Measurements from ENCODE around the gene CSTF2T.
A peak's percentile ranks its signal among the peaks of the same experiment; 100 is the strongest.

CSTF2T gene, protein sequence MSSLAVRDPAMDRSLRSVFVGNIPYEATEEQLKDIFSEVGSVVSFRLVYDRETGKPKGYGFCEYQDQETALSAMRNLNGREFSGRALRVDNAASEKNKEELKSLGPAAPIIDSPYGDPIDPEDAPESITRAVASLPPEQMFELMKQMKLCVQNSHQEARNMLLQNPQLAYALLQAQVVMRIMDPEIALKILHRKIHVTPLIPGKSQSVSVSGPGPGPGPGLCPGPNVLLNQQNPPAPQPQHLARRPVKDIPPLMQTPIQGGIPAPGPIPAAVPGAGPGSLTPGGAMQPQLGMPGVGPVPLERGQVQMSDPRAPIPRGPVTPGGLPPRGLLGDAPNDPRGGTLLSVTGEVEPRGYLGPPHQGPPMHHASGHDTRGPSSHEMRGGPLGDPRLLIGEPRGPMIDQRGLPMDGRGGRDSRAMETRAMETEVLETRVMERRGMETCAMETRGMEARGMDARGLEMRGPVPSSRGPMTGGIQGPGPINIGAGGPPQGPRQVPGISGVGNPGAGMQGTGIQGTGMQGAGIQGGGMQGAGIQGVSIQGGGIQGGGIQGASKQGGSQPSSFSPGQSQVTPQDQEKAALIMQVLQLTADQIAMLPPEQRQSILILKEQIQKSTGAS

GRCh38 chr10:51699475-51700227, at the start of gene CSTF2T:
CSTF2T (minus strand) TSS chr10:51699595; CDS start chr10:51699549, 46 bp downstream.
- peak; percentile 71 for DNase-seq

DNA sequence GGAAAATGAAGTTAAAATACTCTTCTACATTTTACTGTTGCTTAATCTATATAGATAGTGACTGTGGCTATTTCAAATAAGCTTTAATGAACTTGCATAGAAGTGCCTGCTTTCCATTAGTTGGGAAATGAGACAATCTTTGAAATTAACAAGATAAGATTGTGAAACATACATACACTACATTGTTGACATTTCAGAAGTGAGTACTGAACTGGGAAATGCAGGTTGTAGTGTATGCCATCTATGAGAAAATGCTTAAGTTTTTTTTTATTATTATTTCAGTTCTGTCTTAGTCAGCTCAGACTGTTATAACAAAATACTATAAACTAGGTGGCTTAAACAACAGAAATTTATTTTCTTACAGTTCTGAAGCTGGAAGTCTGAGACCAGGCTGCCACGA, 49.6 kb upstream of the CSTF2T start:
- no peak for DNase-seq

- DNase-seq = no peak
These were observed 47.8 kb upstream of the CSTF2T start for GRCh38 chr10:51747216-51747615.

GRCh38 chr10:51745397-51745796, 46.0 kb upstream of the CSTF2T start:
- no peak for DNase-seq

DNA sequence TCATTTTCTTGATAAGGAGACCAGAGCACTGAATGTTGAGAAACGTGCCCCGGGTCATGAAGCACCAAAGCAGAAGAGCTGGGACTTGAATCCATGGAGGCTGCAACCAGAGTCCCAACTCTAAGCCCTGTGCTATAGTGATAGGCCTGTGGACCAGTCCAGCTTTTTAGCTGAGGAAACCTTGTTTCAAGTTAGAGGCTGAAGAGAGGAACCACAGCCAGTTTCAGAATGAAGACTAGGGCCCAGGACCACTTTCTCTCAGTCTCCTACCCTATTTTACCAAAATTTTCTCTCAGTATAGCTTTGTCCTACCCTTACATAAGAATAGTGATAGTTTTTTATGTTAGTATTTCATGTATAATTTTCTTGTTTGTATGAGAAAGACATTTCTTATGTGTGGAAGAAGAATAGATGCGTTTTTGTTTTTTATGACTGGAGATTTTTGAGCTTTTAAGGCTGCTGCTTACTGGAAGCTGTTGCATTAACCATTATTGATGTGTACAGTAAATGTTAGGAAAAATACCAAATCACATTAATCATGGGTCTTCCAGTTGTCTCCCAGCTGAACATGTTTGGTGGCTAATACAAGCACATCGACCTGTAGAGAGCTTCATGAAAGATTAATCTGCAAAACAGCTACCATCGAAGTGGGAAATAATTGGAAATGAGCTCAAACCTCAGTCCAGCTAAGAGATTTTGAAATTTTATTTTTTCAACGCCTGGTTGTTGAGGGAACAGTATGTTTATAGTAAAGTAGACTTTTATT, 45.0 kb upstream of the CSTF2T start:
- no peak for DNase-seq

GRCh38 chr10:51743146-51743545, 43.8 kb upstream of the CSTF2T start:
- no peak for DNase-seq

DNA sequence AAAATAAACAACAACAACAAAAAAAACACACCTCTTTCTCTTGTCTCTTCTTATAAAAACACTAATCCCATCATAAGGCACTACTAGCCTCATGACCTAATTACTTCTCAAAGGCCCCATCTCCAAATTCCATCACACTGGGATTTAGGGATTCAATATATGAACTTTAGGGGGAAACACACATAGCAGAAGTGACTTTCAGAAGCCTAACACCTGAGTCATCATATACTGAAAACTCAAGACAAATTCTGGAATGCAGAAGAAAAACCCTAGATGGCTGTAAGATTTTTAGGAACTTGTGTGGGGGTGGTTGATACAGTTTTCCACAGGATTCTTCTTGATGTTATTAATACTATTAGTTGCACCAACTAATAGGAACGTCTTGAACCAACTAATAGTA, 33.7 kb upstream of the CSTF2T start:
- DNase-seq = no peak

DNA sequence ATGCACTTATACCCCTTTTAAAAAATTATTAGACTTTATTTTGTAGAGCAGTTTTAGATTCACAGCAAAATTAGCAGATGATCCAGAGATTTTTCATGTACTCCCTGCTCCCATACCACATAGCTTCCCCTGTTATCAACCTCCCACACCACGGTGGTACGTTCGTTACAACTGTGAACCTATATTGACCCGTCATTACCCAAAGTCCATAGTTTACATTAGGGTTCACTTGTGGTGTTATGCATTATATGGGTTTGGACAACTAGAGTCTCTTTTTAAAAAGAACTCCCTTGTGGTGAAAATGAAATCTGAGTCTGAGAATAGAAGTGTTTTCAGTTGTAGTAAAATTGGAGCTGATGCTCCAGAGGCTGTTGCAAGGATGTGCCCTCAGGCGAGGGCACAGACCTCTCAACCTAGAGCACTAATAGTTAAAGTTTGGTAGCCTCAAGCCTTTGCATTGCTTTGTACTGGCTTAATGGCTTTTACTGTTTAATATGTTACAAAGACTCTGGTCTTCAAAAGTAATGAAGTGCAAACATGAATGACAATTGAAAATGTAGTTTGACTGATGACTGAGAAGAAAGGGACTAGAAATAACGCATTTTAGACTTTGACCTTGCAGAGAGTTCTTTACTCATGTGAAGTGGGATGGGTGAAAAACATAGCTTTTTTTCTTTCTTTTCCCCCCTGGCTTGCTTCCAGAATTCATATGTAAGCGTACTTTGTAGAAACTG, 30.6 kb upstream of the CSTF2T start:
- no peak for DNase-seq

GRCh38 chr10:51724038-51724437, 24.6 kb upstream of the CSTF2T start:
- DNase-seq = no peak

DNA sequence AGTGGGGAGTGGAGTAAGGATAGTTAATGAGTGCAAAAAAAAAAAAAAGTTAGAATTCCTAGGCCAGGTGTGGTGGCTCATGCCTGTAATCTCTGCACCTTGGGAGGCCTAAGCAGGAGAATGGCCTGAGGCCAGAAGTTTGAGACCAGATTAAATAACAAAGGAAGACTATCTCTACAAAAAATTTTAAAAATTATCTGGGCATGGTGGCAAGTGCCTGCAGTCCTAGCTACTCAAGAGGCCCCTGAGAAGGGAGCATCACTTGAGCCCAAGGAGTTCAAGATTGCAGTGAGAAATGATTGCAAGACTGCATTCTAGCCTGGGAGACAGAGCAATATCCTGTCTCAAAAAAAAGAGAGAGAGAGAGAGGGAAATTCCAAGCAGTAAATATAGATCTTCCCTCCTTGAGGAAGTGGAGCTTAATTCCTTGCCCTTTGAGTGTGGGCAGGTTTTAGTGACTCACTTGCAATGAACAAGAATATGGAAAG, 19.5 kb upstream of the CSTF2T start:
- no peak for DNase-seq

- DNase-seq = no peak
These were observed 17.6 kb upstream of the CSTF2T start for GRCh38 chr10:51716981-51717380.

DNA sequence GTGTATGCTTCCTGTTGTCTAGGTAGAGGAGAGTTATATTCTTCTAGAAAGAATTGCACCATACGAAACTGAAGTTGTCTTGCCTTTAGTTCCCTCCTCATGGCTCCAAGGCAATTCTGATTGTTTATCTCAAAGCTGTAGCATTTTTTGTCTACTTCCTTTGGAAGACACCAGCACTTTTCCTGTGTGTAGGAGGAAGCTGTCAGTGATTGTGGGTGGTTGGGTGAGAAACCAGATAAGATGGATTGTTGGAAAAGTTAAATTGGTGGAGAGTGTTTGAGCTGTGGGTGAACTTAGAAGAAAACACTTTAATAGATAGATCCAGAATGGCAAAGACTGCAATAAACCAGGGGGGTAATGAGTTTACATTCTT, 12.1 kb upstream of the CSTF2T start:
- no peak for DNase-seq

- no peak for DNase-seq
These were observed 10.1 kb upstream of the CSTF2T start for GRCh38 chr10:51709324-51709972.

DNA sequence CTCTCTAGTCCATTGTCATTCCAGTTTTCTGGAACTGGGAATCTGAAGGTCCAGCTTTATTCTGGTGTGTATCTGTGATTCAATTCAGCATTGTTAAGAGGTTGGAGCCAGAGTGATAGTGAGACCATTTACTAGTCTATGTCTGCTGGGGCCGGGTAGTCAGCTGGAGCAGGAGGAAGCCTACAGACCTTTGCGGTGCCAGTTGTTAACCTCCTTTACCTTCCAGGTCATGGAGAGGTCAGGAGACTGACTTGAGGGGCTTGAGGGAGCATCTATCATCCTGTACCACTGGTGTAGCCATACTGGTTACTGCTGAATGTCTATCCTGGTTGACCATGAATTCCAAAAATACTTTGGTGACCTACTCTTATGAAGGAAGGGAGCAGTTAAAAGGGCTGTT, 9.2 kb upstream of the CSTF2T start:
- DNase-seq = no peak

- DNase-seq = no peak
These were observed 8.5 kb upstream of the CSTF2T start for GRCh38 chr10:51707821-51708424.

GRCh38 chr10:51707392-51707791, 8.0 kb upstream of the CSTF2T start:
- no peak for DNase-seq

- no peak for DNase-seq
These were observed 6.8 kb upstream of the CSTF2T start for GRCh38 chr10:51706225-51706624.

- no peak for DNase-seq
These were observed 6.4 kb upstream of the CSTF2T start for GRCh38 chr10:51705774-51706173.

- no peak for DNase-seq
These were observed 928 bp upstream of the CSTF2T start for GRCh38 chr10:51700228-51700817.

DNA sequence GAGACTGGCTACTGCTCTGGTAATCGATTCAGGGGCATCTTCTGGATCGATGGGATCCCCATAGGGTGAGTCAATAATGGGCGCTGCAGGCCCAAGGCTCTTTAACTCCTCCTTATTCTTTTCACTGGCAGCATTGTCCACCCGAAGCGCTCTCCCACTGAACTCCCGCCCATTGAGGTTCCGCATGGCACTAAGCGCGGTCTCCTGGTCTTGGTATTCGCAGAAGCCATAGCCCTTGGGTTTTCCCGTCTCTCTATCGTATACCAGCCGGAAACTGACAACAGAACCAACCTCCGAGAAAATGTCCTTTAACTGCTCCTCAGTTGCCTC, 285 bp downstream of the CSTF2T start:
- no peak for DNase-seq

DNA sequence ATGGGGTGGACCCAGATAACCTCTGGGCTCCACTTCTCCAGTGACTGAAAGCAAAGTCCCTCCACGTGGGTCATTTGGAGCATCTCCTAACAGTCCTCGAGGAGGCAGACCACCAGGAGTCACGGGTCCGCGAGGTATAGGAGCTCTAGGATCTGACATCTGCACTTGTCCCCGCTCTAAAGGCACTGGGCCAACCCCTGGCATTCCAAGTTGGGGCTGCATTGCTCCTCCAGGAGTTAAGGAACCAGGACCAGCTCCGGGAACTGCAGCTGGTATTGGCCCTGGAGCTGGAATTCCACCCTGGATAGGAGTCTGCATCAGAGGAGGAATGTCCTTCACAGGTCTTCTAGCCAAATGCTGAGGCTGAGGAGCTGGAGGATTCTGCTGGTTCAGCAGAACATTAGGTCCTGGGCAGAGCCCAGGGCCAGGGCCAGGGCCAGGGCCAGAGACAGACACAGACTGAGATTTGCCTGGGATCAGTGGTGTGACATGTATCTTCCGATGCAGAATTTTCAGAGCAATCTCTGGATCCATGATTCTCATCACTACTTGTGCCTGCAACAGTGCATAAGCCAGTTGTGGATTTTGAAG, 827 bp downstream of the CSTF2T start:
- no peak for DNase-seq

All from NCI-H1105 treated with DMSO at 0.1 percent for 48 hours (cell line).